ENCODE results near the gene TMEM145.

Gene TMEM145

DNA sequence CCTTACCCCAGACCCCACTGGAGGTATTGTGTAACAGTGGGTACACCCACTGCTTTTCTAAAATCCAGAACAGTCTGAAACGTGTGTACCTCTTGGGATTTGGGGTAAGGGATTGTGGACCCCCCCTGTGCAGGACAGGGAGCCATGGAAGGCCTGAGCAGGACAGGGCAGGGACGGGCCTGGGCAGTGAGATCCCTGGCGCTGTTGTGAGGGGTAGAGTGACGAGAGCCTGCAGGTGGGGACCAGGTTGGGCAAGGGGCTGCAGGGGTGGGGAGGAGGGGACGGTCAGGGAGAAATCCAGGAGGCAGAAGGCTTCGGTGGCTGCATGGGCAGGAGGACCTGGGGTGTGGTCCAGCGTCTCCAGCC lies 48.4 kb downstream of the TMEM145 start:
- no peak for DNase-seq (ENCODE audit: low read depth)

DNA sequence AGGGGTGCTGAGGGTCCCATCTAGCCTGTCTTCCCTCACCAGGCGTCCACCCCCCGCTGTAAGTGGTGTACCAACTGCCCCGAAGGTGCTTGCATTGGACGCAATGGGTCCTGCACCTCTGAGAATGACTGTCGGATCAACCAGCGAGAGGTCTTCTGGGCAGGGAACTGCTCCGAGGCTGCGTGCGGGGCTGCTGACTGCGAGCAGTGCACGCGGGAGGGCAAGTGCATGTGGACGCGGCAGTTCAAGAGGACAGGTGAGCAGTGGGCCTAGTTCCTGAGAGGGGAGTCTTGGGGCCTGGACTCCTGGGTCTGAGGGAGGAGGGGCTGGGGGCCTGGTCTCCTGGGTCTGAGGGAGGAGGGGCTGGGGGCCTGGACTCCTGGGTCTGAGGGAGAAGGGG lies 49.2 kb downstream of the TMEM145 start:
- no peak for DNase-seq (ENCODE audit: low read depth)

DNA sequence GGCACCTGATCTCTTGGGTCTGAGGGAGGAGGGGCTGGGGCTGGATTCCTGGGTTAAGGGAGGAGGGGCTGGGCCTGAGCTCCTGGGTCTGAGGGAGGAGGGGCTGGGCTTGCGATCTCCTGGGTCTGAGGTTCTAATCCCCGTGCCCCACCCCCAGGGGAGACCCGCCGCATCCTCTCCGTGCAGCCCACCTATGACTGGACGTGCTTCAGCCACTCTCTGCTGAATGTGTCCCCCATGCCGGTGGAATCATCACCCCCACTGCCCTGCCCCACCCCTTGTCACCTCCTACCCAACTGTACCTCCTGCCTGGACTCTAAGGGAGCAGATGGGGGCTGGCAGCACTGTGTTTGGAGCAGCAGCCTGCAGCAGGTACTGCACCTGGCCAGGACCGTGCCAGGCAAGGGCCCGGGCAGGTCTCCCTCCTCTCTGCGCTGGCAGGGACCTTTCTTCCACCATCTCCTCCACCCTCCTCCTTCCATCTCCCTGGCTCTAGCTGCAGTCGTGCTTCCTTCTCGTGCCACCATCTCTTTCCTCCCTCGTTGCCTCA lies 49.9 kb downstream of the TMEM145 start:
- no peak for DNase-seq (ENCODE audit: low read depth)

DNA sequence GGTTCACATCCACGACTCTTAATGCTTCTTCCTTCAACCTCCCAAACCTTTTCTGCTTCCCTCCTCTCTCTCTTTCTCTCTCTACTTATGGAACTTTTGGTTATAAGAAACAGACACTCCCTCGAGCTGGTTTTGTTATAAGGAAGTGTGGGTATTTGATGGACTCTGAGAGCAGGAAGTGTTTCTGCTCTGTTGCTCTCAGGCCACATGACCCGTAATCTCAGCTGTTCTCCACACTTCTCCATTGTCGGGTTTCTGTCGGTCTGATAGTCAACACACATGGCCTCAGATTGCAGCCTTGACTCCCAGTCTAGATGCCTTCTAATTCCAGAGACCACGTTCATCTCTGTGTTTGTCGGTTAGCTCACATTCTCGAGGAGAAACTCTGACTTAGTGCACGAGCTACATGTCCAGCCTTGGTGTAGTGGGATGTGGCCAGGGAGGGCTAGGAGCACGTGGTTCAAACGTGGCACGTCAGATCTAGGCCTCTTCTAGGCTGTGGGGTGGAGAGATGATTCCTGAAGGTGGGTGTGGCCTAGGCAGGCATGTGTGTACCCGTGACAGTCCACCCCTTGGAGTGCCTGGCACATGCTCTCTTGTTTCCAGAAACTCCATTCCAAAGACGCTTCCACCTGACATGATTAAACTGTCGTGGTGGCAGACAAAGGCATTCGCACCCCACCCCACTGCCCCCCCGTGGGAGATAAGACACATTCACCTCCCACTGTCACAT lies 50.7 kb downstream of the TMEM145 start:
- no peak for DNase-seq (ENCODE audit: low read depth)

DNA sequence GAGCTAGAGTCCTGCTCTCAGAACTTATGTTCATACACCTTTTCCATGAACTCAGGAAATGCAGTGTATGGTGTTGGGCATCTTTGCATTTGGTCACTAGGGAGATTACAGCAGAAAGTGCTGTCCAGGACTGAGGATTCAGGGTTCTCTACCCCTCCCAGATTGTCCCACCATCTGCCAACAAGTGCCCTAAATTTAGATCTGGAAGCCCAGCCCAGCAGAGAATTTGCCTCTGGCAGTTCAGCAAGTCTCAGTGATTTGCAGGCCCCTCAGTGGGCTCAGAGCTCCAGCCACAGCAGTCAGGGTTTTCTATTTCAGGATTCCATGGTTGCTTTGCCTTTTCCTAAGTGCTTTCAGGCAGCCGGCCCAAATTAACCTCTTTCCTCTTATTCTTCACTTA lies 53.6 kb downstream of the TMEM145 start:
- DNase-seq (ENCODE audit: low read depth) = peak; percentile 41

DNA sequence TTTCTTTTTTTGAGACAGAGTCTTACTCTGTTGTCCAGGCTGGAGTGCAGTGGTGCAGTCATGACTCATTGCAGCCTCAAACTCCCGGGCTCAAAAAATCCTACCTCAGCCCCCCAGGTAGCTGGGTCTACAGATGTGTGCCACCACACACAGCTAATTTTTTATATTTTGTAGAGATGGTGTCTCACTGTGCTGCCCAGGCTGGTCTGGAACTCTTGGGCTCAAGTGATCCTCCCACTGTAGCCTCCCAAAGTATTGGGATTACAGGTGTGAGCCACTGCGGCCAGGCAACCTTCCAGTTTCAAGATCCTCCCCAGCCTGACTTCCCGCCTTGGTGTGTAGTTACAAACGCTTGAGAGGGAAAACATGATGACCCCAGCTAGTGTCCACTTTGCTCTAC lies 54.8 kb downstream of the TMEM145 start:
- DNase-seq (ENCODE audit: low read depth) = no peak

DNA sequence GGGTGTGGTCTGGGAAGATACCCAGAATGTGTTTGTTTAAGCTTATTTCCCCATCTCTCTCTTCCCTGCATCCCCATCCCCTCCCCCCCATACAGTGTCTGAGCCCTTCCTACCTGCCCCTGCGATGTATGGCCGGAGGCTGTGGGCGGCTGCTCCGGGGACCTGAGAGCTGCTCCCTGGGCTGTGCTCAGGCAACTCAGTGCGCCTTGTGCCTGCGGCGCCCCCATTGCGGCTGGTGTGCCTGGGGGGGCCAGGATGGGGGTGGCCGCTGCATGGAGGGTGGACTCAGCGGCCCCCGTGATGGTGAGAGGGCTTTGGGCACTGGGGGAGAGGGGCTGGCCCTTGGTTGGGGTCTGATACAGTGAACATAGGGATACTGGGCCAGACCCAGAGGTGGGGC lies 55.3 kb downstream of the TMEM145 start:
- no peak for DNase-seq (ENCODE audit: low read depth)

DNA sequence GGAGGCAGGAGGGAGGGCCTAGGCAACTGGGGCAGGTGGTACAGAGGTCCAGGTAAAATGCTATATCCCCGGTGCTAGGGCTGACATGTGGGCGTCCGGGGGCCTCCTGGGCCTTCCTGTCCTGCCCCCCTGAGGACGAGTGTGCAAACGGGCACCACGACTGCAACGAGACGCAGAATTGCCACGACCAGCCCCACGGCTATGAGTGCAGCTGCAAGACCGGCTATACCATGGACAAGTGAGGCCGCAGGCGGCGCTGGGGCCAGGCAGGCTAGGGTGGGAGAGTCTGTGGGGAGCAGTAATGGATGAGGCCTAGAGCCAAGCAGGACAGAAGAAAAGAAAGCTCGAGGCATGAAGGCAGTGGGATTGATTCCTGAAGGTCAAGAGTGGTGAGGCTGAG lies 55.7 kb downstream of the TMEM145 start:
- DNase-seq (ENCODE audit: low read depth) = no peak

DNA sequence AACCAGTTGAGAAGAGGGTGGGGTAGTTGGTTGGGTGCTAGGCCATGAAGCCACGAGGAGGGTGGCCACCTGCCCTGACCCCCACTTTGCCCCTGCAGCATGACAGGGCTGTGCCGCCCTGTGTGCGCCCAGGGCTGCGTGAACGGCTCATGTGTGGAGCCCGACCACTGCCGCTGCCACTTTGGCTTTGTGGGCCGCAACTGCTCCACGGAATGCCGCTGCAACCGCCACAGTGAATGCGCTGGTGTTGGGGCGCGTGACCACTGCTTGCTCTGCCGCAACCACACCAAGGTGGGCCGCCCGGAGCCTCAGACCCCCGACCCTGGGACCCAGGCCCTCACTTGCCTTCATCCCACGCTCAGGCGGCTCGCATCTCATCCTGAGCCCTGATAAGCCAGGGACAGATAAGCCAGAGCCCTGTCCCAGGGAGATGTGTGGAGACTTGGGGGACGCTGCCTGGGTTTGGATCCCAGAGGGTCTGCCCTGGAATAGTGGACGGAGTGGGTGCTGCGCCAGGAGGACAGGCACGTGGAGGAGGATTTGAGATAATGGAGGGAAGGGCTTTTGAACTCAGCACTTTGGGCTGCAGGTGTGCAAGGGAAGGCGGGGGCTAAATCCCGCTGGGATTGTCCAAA lies 56.4 kb downstream of the TMEM145 start:
- no peak for DNase-seq (ENCODE audit: low read depth)

DNA sequence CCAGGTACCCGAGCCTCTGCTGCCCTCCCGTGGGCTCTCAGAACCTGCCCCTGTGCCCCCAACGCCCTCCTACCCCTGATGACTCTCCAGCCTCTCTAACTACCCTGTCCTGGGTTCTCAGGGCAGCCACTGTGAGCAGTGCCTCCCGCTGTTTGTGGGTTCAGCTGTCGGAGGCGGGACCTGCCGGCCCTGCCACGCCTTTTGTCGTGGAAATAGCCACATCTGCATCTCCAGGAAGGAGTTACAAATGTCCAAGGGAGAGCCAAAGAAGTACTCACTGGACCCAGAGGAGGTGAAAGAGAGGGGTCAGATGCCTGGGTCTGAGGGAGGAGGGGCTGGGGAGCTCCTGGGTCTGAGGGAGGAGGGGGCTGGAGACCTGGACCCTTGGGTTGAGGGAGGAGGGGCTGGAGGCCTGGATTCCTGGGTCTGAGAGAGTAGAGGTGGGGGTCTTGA lies 57.0 kb downstream of the TMEM145 start:
- DNase-seq (ENCODE audit: low read depth) = no peak

DNA sequence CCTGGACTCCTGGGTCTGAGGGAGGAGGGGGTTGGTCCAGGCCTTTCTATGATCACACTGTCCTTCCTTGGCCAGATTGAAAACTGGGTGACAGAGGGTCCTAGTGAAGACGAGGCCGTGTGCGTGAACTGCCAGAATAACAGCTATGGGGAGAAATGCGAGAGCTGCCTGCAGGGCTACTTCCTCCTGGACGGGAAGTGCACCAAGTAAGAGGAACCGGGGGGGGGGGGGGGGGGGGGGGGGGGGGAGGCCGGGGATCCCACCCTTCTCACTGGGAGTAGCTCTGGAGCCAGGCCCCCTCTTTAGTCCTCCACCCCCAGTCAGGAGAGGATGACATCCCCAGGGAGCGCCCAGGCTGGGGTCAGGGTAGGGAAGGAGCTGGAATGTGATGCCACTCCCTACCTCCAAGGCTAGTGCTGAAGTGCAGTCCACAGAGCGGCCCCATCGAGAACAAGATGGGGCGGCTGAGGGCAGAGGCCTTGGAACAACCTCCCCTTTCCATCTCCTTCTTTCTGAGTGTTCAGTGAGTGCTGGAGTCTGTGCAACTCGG lies 57.6 kb downstream of the TMEM145 start:
- no peak for DNase-seq (ENCODE audit: low read depth)

Data from EH (cell line).